Lower leg skin (tissue), 3 donors: ENCODE results near the gene PIGV.

ENCODE experiments used
- CTCF ChIP-seq, 3 donors: fragments of 450-650 bp; IDR thresholded peaks; one replicate each; pipeline ENCODE4 v1.5.1; 2016; ENCODE audit warnings: antibody characterized with exemption in 3 of 3, mild to moderate bottlenecking in 3 of 3, moderate library complexity in 2 of 3
- POLR2A ChIP-seq, 2 donors: fragments of 450-650 bp; IDR thresholded peaks; one replicate each; pipeline ENCODE4 v1.6.1; 2016 to 2017; ENCODE audit warnings: antibody characterized with exemption in 2 of 2, mild to moderate bottlenecking in 1 of 2, moderate library complexity in 1 of 2

DNA sequence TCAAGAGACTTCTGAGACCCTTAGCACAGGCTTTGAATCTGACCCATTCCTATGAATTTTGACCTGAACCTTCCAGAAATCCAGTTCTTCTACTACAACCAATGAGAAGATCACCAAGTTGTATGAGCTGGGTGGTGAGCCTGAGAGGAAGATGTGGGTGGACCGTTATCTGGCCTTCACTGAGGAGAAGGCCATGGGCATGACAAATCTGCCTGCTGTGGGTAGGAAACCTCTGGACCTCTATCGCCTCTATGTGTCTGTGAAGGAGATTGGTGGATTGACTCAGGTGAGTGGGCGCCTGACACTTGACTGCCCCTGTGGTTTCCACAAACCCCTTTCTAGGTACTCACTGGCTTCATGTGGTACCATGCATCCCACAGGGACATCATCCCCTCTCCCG lies 20.0 kb upstream of the PIGV start:
- no peak for TF ChIP-seq CTCF (IDR thresholded peaks at IDR 0.05)
- TF ChIP-seq POLR2A (IDR thresholded peaks at IDR 0.05), result no peak
